Suprapubic skin (tissue), 4 donors: ENCODE data around the gene NFIA.

ENCODE experiments used
- CTCF ChIP-seq, 2 donors: fragments of 200-600 bp in 1 of 2; fragments of 450-650 bp in 1 of 2; sonication (generic) in 1 of 2; IDR thresholded peaks; one replicate each; pipeline ENCODE4 v1.5.1; 2016 to 2019; ENCODE audit warnings: antibody characterized with exemption in 2 of 2, mild to moderate bottlenecking in 1 of 2, moderate library complexity in 1 of 2
- POLR2A ChIP-seq, 2 donors: fragments of 450-650 bp; IDR thresholded peaks; one replicate each; pipeline ENCODE4 v1.6.1; 2017; ENCODE audit warnings: antibody characterized with exemption in 2 of 2, mild to moderate bottlenecking in 2 of 2, moderate library complexity in 2 of 2
- POLR2AphosphoS5 ChIP-seq, 3 donors: sonication (generic); formaldehyde crosslinking; IDR thresholded peaks; one replicate each; pipeline ENCODE4 v1.6.1; 2017; ENCODE audit warnings: antibody characterized with exemption in 3 of 3

- TF ChIP-seq CTCF (IDR thresholded peaks at IDR 0.05) (no peak), POLR2A (IDR thresholded peaks at IDR 0.05) (no peak), POLR2AphosphoS5 (IDR thresholded peaks at IDR 0.05) (no peak)
These were observed 304.4 kb downstream of the NFIA start for GRCh38 chr1:61386770-61387169.
